IPS-NIHi11 (cell line): Measurements from ENCODE around the gene TJP1.
"Not testable (repeated sequence)": the region's sequence is repeated elsewhere in the genome, so short reads cannot be mapped to it uniquely, and the experiment has no call there.

Experiments used
- DNase-seq: peaks from one replicate; pipeline ENCODE4 v3.0.0; 2012; ENCODE audit warnings: mixed read lengths, low spot score

The TJP1 gene

GRCh38 chr15:29753506-29753905 is 68.8 kb downstream of the TJP1 start:
- DNase-seq: no peak

DNA sequence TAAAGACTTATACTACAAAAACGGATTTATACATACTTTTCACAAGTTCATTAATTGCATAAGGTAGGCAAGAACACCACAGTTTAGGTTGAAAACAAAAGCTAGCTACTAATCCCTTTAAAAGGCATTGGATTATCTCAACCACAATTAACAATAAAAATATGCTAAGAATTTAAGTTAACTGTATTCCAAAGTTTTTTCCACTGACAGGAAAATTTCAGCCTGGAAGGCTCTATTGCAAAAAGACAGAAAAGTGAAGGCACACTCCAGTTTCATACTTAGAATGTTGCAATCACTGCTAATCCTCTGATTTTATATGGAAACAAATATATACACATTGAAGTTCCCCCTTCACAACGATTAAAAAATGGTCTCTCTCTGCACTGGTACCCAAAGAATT is 71.5 kb downstream of the TJP1 start:
- DNase-seq: no peak

DNA sequence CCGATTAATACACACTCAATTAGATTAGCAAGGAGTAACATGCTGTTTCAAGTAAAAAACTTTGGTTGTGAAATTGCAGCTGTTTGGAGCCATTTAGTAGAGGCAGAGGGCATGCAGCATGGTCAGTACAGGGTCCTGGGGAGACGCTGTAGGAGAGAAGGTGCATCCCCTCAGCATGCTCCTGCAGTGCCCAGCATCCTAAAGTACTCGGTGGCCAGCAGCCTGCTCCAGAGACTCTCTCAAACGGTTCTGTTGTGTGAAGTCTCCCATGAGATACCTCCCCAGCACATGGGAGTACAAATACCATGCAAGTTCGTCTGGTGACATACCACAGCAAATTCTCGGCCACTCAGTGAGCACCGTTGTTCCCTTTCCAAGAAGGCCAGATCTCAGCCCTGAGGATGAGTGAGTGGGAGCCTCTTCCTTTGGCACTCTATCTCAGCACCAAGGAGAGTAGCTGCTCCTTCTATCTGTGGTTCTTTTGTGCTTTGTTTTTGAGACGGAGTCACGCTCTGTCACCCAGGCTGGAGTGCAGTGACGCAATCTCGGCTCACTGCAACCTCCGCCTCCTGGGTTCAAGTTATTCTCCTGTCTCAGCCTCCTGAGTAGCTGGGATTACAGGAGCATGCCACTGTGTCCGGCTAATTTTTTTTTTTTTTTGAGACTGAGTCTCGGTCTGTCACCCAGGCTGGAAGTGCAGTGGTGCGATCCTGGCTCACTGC is 72.7 kb downstream of the TJP1 start:
- no peak for DNase-seq

- no peak for DNase-seq
Observed at GRCh38 chr15:29747837-29748417, 74.3 kb downstream of the TJP1 start.

DNA sequence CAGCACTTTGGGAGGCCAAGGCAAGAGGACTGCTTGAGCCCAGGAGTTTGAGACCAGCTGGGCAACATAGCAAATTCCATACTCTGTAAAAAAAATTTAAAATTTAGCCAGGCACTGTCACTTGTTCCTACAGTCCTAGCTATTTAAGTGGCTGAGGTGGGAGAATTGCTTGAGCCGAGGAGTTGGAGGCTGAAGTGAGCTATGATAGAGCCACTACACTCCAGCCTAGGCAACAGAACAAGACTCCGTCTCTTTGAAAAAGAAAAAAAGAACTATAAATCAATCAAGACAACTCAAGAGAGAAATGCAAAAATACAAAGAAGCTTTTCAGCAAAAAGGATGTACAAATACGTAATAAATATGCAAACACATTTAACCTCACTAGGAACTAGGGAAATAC is 78.8 kb downstream of the TJP1 start:
- no peak for DNase-seq

DNA sequence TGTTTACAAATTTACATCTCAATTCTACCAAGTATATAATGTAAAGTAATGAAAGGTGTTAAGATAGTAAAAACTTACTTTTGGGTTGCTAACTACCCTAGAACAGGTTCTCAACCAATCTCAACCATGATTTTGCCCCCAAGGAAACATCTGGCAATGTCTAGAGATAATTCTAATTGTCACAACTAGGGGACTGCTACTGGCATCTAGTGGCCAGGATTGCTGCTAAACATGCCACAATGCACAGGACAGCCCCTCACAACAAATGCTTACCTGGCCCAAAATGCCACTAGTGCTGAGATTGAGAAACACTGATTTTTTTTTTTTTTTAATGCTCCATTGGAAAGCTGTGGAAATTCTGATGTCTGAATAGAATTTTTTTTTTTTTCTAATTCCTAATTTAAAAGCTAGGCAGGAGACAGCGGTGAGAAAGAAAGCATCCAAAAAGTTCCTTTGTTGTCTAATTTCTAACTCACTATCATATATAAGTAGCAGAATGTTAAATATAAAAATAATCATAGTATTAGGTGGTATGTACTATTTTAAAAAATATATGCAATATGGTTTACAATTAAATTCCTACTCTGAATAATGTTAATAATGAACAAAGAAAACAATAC is 81.5 kb downstream of the TJP1 start:
- no peak for DNase-seq

- peak; percentile 23 for DNase-seq
Observed at GRCh38 chr15:29736744-29737020, 85.6 kb downstream of the TJP1 start.

- DNase-seq: no peak
Observed at GRCh38 chr15:29736012-29736743, 86.1 kb downstream of the TJP1 start.

DNA sequence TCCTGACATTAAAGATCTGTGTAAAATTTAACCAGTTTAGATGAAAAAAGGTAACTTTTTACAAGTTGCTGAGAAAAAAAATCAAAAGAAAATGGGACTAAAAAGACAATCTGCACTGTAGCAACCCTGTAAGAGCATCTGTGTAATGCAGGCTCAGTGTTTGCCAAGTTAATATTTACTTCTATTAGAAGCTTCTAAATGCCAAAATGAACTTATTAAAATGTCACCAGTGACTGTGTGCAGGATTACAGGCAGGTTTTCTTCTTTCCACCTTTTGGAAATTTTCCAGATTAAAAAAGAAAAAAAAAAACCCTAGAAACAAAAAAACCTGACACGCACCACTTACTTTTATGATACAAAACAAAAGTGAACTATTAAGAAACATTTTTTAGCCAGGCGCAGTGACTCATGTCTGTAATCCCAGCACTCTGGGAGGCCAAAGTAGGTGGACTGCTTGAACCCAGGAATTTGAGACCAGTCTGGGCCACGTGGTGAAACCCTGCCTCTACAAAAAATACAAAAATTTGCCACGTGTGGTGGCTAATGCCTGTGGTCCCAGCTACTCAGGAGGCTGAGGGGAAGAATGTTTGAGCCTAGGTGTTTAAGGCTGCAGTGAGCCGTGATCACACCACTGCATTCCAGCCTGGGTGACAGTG is 87.2 kb downstream of the TJP1 start:
- no peak for DNase-seq

DNA sequence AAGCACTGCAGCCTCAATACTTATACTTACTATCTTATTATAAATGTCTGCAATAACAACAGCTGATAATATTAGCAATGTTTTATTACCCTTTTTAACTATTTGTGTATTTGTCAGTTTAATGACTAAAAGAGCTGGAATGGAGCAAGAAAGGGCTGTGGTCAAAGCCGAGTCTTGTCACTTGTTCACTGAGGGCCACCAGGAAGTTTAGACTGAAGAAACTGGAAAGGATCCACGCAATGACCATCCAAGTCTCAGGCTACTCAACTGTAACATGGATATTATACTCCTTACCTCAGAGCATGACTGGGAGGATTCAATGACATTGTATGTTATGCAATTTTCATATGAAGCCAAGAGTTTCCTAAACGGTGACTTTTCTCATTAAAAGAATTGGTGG is 90.4 kb downstream of the TJP1 start:
- DNase-seq: no peak

DNA sequence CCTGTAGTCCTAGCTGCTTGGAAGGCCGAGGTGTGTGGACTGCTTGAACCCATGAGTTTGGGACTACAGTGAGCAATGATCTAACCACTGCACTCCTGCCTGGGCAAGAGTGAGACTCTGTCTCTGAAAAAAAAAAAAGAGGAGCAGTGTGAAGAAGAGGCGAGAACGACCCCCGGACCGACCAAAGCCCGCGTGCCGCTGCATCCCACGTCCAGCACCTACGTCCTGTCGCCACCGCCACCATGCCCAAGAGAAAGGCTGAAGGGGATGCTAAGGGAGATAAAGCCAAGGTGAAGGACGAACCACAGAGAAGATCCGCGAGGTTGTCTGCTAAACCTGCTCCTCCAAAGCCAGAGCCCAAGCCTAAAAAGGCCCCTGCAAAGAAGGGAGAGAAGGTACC is 91.8 kb downstream of the TJP1 start:
- DNase-seq: not testable (repeated sequence)

DNA sequence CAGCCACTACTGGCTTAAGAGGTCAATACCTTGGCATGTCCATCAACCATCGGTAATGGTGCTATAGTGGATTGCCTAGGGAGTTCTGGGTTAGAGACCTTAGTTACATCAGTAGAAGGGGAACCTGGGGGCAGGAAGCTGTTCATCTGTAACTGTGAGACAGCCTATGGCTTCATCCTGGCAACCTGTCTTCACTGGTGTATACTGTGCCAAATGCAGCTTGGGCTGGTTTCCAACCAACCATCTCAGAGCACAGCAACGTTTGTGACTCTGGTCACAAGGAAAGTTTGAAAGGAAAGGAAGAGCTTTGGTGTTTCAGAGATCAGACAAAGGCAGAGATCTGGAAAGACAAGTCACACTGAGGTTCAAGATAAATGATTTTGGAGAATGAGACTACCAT is 93.8 kb downstream of the TJP1 start:
- no peak for DNase-seq

GRCh38 chr15:29727871-29728270 is 94.4 kb downstream of the TJP1 start:
- DNase-seq: no peak

DNA sequence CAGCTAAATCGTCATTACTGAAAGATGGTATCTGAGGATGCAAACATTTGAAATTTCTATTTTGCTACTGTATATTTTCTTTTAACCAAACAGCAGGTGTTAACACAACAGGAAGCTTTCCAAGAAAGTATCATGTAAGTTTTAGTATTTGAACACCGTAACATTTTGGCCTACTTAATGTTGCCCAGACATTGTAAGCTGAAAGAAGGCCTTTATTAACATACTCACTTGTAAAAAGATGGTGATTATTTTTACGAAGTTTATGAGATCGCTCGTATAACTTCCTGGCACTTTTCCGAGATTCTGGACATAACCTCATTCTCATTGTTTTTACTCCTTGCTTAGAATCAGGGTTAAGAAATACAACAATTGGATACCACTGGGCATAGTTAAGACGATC is 95.7 kb downstream of the TJP1 start:
- no peak for DNase-seq

GRCh38 chr15:29724026-29724425 is 98.2 kb downstream of the TJP1 start:
- DNase-seq: no peak

- DNase-seq: no peak
Observed at GRCh38 chr15:29713784-29714183, 108.5 kb downstream of the TJP1 start.

DNA sequence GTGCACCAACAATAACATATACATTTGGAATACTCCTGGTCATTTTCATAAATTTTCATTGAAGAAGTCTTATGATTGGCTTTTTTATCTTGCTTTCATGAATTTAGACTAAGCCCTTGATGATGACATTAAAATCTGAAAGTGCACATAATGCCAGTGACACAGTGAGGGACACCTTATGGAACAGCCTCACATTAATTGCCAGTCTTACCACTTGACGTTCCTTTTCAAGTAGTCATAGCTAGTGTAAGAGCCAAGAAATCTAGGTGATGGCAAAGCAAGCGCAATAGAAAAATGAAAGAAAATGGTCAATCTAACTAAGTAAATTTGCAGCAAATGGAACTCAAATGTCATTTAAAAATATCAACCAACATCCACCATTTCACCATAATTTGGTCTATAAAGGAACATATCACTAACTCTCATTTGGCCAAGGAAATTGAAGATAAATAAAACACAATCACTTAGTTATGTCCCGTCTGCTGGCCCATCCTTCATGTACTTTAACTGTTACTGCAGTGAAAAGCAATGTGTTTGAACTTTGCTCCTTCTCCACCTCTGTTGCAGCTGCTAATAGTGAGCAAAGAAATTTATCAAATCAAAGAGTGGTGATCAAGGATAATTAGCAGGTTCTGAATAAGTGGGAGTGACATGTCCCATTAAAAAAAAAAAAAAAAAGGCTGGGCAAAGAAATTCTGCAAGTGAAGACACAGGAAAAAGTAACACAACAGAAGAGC is 110.0 kb downstream of the TJP1 start:
- DNase-seq: no peak

DNA sequence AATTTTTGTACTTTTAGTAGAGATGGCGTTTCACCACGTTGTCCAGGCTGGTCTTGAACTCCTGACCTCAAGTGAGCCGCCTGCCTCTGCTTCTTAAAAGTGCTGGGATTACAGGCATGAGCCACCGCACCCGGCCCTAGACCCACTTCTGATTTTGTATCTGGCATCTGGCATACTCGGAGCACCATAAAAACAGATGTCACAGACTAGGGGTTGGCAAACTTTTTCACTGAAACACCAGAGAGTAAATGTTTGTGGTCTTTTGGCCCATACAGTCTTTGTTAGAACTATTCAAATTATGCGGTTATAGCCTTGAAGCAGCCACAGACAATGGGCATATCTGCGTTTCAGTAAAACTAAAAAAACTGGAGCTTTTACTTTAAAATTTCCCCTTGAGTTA is 110.7 kb downstream of the TJP1 start:
- no peak for DNase-seq

DNA sequence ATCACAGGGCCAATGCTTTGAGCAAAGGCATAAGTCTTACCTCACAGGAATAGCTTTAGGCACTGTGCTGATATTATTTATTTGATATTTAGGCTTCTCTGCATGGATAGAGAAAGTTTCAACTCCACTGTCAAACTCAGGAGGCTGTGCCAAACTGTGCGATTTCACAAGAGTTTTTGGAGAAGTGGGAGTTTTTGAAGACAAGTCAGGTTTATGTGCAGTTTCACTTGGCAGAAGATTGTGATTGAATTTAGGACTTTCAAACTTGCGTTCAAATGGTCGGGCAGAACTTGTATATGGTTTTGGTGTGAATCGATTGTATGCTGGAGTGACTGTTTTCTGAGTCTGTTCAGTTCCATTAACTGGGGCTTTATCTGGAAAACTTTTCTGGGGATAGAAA is 113.7 kb downstream of the TJP1 start:
- DNase-seq: no peak

GRCh38 chr15:29704950-29705597 is 117.2 kb downstream of the TJP1 start:
- DNase-seq: no peak

DNA sequence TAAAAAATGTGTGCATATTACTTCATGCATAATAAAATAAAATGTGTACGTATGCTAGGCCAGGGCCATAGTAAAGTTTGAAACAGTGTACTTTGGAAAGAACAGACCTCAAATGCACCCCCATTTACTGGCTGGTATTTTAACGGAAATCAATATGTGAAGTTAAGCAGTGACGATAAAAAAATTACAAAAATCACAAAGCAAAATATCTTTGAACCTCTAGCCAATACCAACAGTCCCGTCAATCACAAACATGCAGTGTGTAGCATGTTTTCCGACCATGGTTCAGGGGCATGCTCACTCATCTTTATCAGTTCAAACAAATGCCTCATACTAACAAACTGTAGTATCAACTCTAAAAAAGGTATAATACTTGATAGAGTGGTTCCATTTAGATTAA is 121.1 kb downstream of the TJP1 start:
- DNase-seq: no peak

GRCh38 chr15:29700296-29700695 is 122.0 kb downstream of the TJP1 start:
- DNase-seq: no peak
